Glutamatergic neuron (in vitro differentiated cells): Measurements from ENCODE around the gene SHB. TPM values are rescaled to one million over a fixed set of nuclear protein-coding genes. Genes with fewer than 3 reads are reported as not detected.
A peak's percentile ranks its signal among the peaks of the same experiment; 100 is the strongest.

Experiments used
- DNase-seq: peaks from one replicate; pipeline ENCODE4 v3.0.0; 2022
- H3K27ac Mint-ChIP-seq: one replicate; pipeline ENCODE4 v1.8.0; 2020; ENCODE audit warnings: mild to moderate bottlenecking, mixed read lengths, inconsistent platforms; ENCODE audit not compliant: unreplicated experiment
- H3K27me3 Mint-ChIP-seq: one replicate; pipeline ENCODE4 v1.8.0; 2020; ENCODE audit warnings: mild to moderate bottlenecking, moderate library complexity, mixed read lengths, inconsistent platforms; ENCODE audit not compliant: unreplicated experiment
- H3K36me3 Mint-ChIP-seq: one replicate; pipeline ENCODE4 v1.8.0; 2020; ENCODE audit warnings: mild to moderate bottlenecking, mixed read lengths, inconsistent platforms; ENCODE audit not compliant: unreplicated experiment
- H3K4me1 Mint-ChIP-seq: one replicate; pipeline ENCODE4 v1.8.0; 2020; ENCODE audit warnings: mild to moderate bottlenecking, low read depth, mixed read lengths, inconsistent platforms; ENCODE audit not compliant: unreplicated experiment
- H3K4me3 Mint-ChIP-seq: one replicate; pipeline ENCODE4 v1.8.0; 2020; ENCODE audit warnings: mild to moderate bottlenecking, mixed read lengths, inconsistent platforms; ENCODE audit not compliant: unreplicated experiment
- H3K9me3 Mint-ChIP-seq: one replicate; pipeline ENCODE4 v1.8.0; 2020; ENCODE audit warnings: mild to moderate bottlenecking, moderate library complexity, mixed read lengths, inconsistent platforms; ENCODE audit not compliant: unreplicated experiment
- CTCF ChIP-seq: fragments of 200-600 bp; sonication (generic); IDR thresholded peaks from one replicate; pipeline ENCODE4 v1.5.0; 2021; ENCODE audit not compliant: partially characterized antibody, unreplicated experiment
- total RNA-seq: library from RNA; stranded (reverse); fragmentation: NEBNext Ultra II Directional; extraction: Animal tissue kit (Norgen Biotek cat#: 25700); gene quantifications from one replicate; pipeline ENCODE4 v1.2.1, GENCODE V29; 2021; ENCODE audit not compliant: unreplicated experiment

Gene SHB
- total RNA-seq, 1 donor from 2014 or later = 31.7 TPM

GRCh38 chr9:37943345-37944265 lies 125.4 kb downstream of the SHB start:
- no peak for DNase-seq
- H3K9me3 Mint-ChIP-seq = peaks cover 6% of the 10 kb centered on the region
- peaks cover 12% of the 10 kb centered on the region for H3K27me3 Mint-ChIP-seq
- H3K4me1 Mint-ChIP-seq = peaks cover 20% of the 10 kb centered on the region
- H3K36me3 Mint-ChIP-seq = no peaks in the 10 kb centered on the region
- no peak for TF ChIP-seq CTCF
- H3K27ac Mint-ChIP-seq = peak overlapping the region; percentile 66
- H3K4me3 Mint-ChIP-seq = no peak overlapping the region

GRCh38 chr9:37942621-37943344 lies 126.2 kb downstream of the SHB start:
- Mint-ChIP-seq H3K36me3 (no peaks in the 10 kb centered on the region), H3K4me3 (no peak overlapping the region), H3K9me3 (peaks cover 12% of the 10 kb centered on the region), H3K27ac (no peak overlapping the region), H3K4me1 (peaks cover 23% of the 10 kb centered on the region), H3K27me3 (peaks cover 12% of the 10 kb centered on the region)
- no peak for TF ChIP-seq CTCF
- DNase-seq = no peak

GRCh38 chr9:37941253-37941652 lies 127.8 kb downstream of the SHB start:
- DNase-seq = no peak
- H3K27ac Mint-ChIP-seq = no peak overlapping the region
- TF ChIP-seq CTCF = no peak

GRCh38 chr9:37939575-37940095 lies 129.4 kb downstream of the SHB start:
- Mint-ChIP-seq H3K4me1 (peaks cover 30% of the 10 kb centered on the region), H3K36me3 (no peaks in the 10 kb centered on the region), H3K9me3 (peaks cover 15% of the 10 kb centered on the region), H3K4me3 (no peak overlapping the region), H3K27ac (no peak overlapping the region), H3K27me3 (peaks cover 9% of the 10 kb centered on the region)
- DNase-seq = no peak
- no peak for TF ChIP-seq CTCF

More at GRCh38 chr9:37941253-37941652, 127.8 kb downstream of the SHB start:
- H3K9me3 Mint-ChIP-seq = peaks cover 15% of the 10 kb centered on the region
- H3K27me3 Mint-ChIP-seq = peaks cover 10% of the 10 kb centered on the region
- no peaks in the 10 kb centered on the region for H3K36me3 Mint-ChIP-seq
- no peak overlapping the region for H3K4me3 Mint-ChIP-seq
- peaks cover 28% of the 10 kb centered on the region for H3K4me1 Mint-ChIP-seq
